Osteoblast (primary cell): Measurements from ENCODE around the gene SH3RF3. TPM values are rescaled to one million over a fixed set of nuclear protein-coding genes. Genes with fewer than 3 reads are reported as not detected.

Experiments used
- DNase-seq: peaks from one replicate; pipeline ENCODE4 v3.0.0; 2011; ENCODE audit warnings: low spot score, mixed read lengths; ENCODE audit not compliant: insufficient read length; ENCODE audit errors: missing footprints
- H2AFZ ChIP-seq: 2 replicates; pipeline ENCODE4 v1.6.0; 2011; ENCODE audit warnings: mild to moderate bottlenecking, low read length
- H3K27ac ChIP-seq: 2 replicates; pipeline ENCODE4 v1.5.1; 2011; ENCODE audit warnings: mild to moderate bottlenecking, low read depth, low read length, moderate library complexity
- H3K27me3 ChIP-seq: 2 replicates; pipeline ENCODE4 v1.6.0; 2012; ENCODE audit warnings: mild to moderate bottlenecking, control low read depth, inconsistent platforms, low read length, moderate library complexity; ENCODE audit not compliant: insufficient read depth
- H3K36me3 ChIP-seq: 2 replicates; pipeline ENCODE4 v1.5.1; 2011; ENCODE audit warnings: mild to moderate bottlenecking, low read length, control low read depth, moderate library complexity; ENCODE audit not compliant: insufficient read depth
- H3K4me1 ChIP-seq: 2 replicates; pipeline ENCODE4 v1.5.1; 2011; ENCODE audit warnings: mild to moderate bottlenecking, low read length, control low read depth, moderate library complexity; ENCODE audit not compliant: insufficient read depth
- H3K4me2 ChIP-seq: 2 replicates; pipeline ENCODE4 v1.6.0; 2011; ENCODE audit warnings: mild to moderate bottlenecking, low read length; ENCODE audit not compliant: insufficient read depth
- H3K4me3 ChIP-seq: fragments of 200-600 bp; sonication (generic); 3 replicates; pipeline ENCODE4 v1.5.1; 2012; ENCODE audit warnings: mild to moderate bottlenecking, low read length, inconsistent platforms; ENCODE audit not compliant: insufficient read depth
- H3K79me2 ChIP-seq: 2 replicates; pipeline ENCODE4 v1.6.0; 2012; ENCODE audit warnings: mild to moderate bottlenecking, low read length, control low read depth, inconsistent platforms; ENCODE audit not compliant: insufficient read depth
- H3K9me3 ChIP-seq: 2 replicates; pipeline ENCODE4 v1.5.1; 2011; ENCODE audit warnings: low read depth, low read length, control low read depth
- H4K20me1 ChIP-seq: 2 replicates; pipeline ENCODE4 v1.6.0; 2012; ENCODE audit warnings: mild to moderate bottlenecking, low read length, control low read depth; ENCODE audit not compliant: insufficient read depth
- total RNA-seq: library from RNA; depleted of rRNA; stranded (reverse); fragments of >200 nt; gene quantifications from 2 replicates; pipeline ENCODE4 v1.2.3, GENCODE V29; 2012
- TF ChIP-seq, protein P1 (sequence below): IDR thresholded peaks from 2 replicates; pipeline ENCODE4 v1.5.1; 2011; ENCODE audit warnings: mild to moderate bottlenecking, low read depth, low read length, moderate library complexity; ENCODE audit errors: extremely low read depth

Gene SH3RF3
- total RNA-seq, 1 donor: 14.8 TPM

DNA sequence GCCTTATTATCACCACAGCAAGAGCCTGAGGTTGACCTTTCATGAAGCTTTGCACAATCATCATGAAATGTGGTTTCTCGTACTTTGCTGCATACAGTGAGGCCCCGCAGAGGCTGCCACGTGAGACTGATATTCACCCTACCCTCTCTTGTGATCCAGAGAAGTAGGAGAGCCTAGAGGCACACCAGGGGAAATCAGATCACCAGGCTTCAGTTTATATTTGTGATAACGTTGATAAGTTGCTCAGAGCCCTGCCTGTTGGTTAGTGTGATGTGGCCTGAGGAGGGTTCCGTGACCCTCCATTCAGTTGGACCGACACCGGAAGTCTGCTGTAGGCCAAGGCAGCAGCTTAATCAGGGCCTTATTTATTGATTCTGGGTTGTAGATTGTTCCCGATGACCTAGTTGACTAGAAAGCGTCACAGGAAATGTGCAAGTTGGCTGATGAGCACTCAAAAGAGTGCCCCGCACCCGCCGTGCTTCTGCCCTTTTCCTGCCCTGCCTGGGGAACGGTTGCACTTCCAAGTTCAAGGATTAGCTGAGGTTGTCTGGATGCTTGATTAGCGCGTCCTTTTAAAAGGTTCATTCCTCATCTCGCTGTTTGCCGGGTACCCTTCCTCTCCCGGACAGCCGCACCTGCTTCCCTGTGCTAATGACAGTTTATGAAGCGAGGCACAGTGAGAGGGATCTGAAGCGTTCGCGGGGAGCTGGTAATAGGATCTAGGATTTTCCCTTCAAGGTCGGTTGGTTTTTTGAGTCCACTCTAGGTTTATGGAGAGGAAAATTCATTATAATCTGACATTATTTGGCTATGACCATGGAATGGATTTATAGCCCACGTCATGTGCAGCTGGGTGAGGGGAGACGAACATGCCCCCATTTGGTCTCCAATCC, 146.4 kb downstream of the SH3RF3 start:
- Histone ChIP-seq H3K27me3 (no peaks in the 10 kb centered on the region), H3K79me2 (peaks cover 84% of the 10 kb centered on the region), H3K4me1 (peaks cover 7% of the 10 kb centered on the region), H3K9me3 (no peaks in the 10 kb centered on the region), H3K4me2 (no peak overlapping the region), H3K27ac (no peak overlapping the region), H3K36me3 (no peaks in the 10 kb centered on the region), H3K4me3 (no peak overlapping the region), H4K20me1 (peaks cover 55% of the 10 kb centered on the region), H2AFZ (no peak overlapping the region)
- TF ChIP-seq, protein P1, sequence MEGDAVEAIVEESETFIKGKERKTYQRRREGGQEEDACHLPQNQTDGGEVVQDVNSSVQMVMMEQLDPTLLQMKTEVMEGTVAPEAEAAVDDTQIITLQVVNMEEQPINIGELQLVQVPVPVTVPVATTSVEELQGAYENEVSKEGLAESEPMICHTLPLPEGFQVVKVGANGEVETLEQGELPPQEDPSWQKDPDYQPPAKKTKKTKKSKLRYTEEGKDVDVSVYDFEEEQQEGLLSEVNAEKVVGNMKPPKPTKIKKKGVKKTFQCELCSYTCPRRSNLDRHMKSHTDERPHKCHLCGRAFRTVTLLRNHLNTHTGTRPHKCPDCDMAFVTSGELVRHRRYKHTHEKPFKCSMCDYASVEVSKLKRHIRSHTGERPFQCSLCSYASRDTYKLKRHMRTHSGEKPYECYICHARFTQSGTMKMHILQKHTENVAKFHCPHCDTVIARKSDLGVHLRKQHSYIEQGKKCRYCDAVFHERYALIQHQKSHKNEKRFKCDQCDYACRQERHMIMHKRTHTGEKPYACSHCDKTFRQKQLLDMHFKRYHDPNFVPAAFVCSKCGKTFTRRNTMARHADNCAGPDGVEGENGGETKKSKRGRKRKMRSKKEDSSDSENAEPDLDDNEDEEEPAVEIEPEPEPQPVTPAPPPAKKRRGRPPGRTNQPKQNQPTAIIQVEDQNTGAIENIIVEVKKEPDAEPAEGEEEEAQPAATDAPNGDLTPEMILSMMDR: no peak
- DNase-seq: peak; percentile 27

DNA sequence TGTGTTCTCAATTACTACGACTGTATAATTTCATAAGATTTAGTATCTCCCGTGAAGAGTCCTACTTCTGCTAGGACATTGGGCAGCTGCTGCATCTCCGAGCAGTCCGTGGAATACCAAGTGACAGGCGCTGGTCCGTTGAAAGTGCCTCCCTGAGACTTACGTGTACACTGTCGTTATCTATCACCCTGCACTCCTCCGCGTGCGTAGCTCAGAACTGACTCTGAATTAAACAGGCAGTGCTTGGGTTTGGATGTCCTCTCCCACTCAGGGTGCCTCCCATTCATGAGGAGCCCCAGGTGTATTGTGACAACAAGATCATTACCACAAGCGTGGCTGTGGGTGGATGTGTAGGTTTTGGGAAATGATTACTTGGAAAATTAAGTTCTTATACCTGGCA, 148.4 kb downstream of the SH3RF3 start:
- Histone ChIP-seq H3K79me2 (peaks cover 84% of the 10 kb centered on the region), H4K20me1 (peaks cover 56% of the 10 kb centered on the region), H3K27me3 (no peaks in the 10 kb centered on the region), H3K27ac (no peak overlapping the region), H3K4me2 (no peak overlapping the region), H3K36me3 (no peaks in the 10 kb centered on the region), H2AFZ (no peak overlapping the region), H3K4me3 (no peak overlapping the region), H3K4me1 (peaks cover 7% of the 10 kb centered on the region), H3K9me3 (no peaks in the 10 kb centered on the region)
- TF ChIP-seq, protein P1: no peak
- DNase-seq: no peak

DNA sequence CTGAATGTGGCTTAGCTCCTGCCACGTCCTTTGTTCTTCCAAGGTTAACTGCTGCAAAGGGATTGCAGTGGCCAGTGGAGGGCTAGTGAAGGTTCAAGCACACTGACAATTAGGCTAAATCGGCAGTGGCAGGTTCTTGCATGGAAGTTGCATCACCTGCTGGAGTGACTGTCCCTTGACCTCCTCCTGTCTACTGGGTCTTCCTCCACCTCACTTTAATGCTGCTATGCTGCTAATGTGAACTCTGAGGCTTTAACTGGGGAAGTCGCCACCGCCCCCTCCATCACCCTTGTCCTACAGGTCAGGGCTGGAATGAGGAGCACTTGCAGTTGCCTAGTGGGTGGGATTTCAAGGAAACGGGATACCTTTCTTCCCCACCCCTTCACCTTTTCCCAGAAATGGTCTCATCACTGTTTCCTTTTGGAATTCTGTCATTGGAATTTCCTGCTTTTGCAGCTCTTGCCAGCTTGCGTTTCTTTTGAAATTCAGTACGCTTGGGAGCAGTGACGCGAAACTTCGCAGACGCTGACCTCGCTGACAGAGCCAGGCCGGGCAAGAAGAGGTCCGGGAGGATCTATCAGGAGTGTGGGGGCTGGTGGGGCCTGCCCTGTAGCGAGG, 150.3 kb downstream of the SH3RF3 start:
- TF ChIP-seq, protein P1: no peak
- Histone ChIP-seq H4K20me1 (peaks cover 72% of the 10 kb centered on the region), H3K4me3 (no peak overlapping the region), H3K9me3 (no peaks in the 10 kb centered on the region), H3K27me3 (no peaks in the 10 kb centered on the region), H3K27ac (no peak overlapping the region), H2AFZ (no peak overlapping the region), H3K79me2 (peaks cover 87% of the 10 kb centered on the region), H3K4me1 (peaks cover 7% of the 10 kb centered on the region), H3K4me2 (peak overlapping the region; percentile 34), H3K36me3 (no peaks in the 10 kb centered on the region)
- DNase-seq: peak; percentile 77

DNA sequence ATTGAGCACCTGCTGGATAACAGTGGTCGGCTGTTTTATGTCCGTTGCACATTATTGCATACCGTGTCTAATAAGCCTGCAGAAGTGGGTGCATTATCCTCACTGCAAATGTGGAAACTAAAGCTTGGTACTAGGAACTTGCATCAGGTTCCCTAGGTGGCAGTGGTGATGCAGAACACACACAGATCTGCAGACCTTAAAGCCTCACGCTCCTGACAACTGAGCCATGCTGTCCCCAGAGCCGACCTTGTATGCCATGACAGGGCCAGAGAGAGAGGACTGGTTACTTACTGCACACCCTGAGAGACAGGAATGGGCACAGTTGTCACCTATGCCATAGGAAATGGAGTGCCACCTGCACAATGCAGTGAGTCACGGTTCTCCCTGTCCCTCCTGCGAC, 151.8 kb downstream of the SH3RF3 start:
- Histone ChIP-seq H3K27ac (no peak overlapping the region), H3K36me3 (no peaks in the 10 kb centered on the region), H3K4me1 (peaks cover 7% of the 10 kb centered on the region), H4K20me1 (peaks cover 77% of the 10 kb centered on the region), H2AFZ (no peak overlapping the region), H3K27me3 (no peaks in the 10 kb centered on the region), H3K9me3 (no peaks in the 10 kb centered on the region), H3K79me2 (peaks cover 89% of the 10 kb centered on the region), H3K4me2 (no peak overlapping the region), H3K4me3 (no peak overlapping the region)
- TF ChIP-seq, protein P1: no peak
- DNase-seq: peak; percentile 56
